Fibroblast of villous mesenchyme (primary cell): ENCODE data around the gene OR56A3. TPM values are rescaled to one million over a fixed set of nuclear protein-coding genes. Genes with fewer than 3 reads are reported as not detected.
"Not testable (repeated sequence)": the region's sequence is repeated elsewhere in the genome, so short reads cannot be mapped to it uniquely, and the experiment has no call there.

ENCODE experiments used
- DNase-seq: peaks from one replicate; pipeline ENCODE4 v3.0.0-alpha.2; 2010; ENCODE audit warnings: low read depth
- H3K4me3 ChIP-seq: 2 replicates; pipeline ENCODE4 v1.5.1; 2011; ENCODE audit warnings: low read depth, mild to moderate bottlenecking, low read length
- total RNA-seq: library from RNA; depleted of rRNA; stranded (reverse); fragments of >200 nt; gene quantifications from 2 replicates; pipeline ENCODE4 v1.2.3, GENCODE V29; 2012
- TF ChIP-seq, protein P1 (sequence below): IDR thresholded peaks from 2 replicates; pipeline ENCODE4 v1.5.1; 2012; ENCODE audit warnings: low read depth, mild to moderate bottlenecking, low read length; ENCODE audit not compliant: insufficient read depth

Gene OR56A3
- total RNA-seq, 1 donor: not detected

DNA sequence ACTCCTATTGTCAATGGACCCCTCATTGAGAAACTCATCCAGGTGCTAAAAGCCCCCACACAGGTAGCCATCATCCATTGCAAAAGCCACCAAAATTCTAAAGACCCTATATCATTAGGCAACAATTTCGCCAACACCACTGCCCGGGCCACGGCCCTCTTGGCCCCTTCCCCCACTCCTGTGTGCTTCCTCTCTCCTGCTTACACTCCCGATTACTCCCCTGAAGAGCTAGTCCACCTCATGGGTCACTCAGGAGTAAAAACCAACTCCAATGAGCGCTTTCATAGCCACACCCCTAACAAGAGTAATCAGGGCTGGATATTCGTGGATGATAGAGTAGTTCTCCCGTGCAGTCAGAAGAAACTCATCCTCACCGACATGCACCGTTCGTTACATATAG lies 8.9 kb upstream of the OR56A3 start:
- H3K4me3 ChIP-seq: no peak overlapping the region
- DNase-seq: no peak
- TF ChIP-seq, protein P1, sequence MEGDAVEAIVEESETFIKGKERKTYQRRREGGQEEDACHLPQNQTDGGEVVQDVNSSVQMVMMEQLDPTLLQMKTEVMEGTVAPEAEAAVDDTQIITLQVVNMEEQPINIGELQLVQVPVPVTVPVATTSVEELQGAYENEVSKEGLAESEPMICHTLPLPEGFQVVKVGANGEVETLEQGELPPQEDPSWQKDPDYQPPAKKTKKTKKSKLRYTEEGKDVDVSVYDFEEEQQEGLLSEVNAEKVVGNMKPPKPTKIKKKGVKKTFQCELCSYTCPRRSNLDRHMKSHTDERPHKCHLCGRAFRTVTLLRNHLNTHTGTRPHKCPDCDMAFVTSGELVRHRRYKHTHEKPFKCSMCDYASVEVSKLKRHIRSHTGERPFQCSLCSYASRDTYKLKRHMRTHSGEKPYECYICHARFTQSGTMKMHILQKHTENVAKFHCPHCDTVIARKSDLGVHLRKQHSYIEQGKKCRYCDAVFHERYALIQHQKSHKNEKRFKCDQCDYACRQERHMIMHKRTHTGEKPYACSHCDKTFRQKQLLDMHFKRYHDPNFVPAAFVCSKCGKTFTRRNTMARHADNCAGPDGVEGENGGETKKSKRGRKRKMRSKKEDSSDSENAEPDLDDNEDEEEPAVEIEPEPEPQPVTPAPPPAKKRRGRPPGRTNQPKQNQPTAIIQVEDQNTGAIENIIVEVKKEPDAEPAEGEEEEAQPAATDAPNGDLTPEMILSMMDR: no peak

DNA sequence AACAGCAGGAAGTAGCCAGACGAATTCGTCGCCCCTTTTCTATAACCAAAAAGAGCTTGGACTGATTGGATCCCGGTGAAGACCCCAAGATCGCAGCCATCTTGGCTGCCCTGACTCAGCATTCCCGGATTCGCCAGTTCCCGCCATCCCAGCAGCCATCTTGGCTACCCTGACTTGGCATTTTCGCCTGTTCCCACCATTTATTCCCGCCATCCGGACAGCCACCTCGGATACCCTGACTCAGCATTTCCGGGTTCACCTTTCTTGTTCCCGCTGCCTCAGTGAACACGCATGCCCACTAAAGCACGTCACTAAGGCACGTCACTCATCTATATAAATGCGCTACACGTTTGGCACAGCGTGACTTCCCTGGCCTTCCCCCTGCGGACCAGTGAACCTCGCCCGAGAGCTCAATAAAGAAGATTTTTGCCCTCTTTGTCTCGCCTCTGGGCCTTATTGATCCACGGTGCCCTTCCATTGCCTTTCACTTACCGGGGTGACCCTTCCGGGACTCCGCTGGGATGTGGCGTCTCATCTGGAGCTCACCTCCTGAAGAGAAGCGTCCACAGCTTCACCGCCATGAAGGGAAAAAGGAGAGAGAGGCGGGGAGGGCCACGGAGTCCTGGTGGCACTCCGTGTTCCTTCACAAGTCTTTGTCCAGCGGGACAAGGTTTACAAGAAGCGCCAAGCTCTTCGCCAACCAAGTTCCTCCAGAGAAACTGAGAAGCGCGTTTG lies 4.0 kb upstream of the OR56A3 start:
- DNase-seq: no peak
- no peak overlapping the region for H3K4me3 ChIP-seq
- TF ChIP-seq, protein P1: no peak

DNA sequence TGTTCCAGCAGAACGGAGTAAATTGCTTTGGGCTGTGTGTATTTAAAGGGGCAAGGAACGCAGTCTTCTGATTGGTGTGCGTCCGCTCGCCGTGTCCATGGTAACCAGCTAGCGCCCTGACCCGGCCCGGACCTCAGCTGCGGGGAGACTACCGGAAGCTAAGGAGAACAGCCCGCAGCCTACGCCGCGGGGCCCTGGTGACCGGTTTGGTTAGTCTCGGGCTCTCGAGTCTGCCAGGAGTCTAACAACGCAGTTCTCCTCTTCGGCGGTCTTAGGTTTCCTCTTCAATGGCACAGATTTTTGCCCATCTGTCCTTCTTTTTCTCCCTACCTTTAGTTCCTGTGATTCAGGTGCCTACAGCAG lies 3.5 kb upstream of the OR56A3 start:
- DNase-seq: no peak
- no peak overlapping the region for H3K4me3 ChIP-seq
- TF ChIP-seq, protein P1: no peak

DNA sequence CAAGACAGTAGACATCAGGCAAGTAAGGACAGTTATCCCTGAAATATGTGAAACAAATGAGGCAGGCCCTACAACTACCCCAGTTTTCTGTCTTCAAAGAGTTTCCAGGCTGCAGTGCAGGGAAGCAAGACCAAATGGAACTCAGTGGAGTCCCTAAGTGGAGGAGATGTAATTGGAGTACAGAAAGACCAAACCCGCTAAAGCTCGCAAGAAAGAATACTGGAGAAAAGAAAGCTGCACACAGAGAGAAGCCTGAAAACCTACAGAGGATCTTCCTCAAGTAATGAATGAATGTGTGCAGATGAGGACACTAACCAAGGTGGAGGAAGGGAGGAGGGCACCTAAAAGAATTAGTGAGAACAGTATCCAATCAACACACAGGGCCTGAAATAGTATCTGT lies 1.3 kb upstream of the OR56A3 start:
- no peak overlapping the region for H3K4me3 ChIP-seq
- DNase-seq: no peak
- TF ChIP-seq, protein P1: no peak

DNA sequence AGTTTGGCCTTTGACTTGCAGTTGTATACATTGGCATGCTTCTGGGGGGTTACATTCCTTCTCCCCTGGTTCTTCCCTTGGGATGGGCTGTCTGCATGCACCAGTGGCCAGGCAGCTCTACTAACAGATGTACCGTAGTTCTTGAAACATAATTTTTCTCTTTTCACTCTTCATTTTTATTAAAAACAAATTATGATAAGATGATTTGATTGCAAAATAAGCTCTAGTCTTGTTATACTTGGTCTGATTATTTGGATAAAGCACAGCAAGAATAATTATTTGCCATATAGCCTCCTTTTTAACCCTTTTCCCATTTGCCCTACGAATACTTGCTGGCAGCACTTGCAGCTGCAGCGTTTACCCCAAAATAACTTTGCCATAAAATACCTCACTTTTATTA lies 13.5 kb downstream of the OR56A3 start:
- DNase-seq: no peak
- TF ChIP-seq, protein P1: no peak
- no peak overlapping the region for H3K4me3 ChIP-seq

DNA sequence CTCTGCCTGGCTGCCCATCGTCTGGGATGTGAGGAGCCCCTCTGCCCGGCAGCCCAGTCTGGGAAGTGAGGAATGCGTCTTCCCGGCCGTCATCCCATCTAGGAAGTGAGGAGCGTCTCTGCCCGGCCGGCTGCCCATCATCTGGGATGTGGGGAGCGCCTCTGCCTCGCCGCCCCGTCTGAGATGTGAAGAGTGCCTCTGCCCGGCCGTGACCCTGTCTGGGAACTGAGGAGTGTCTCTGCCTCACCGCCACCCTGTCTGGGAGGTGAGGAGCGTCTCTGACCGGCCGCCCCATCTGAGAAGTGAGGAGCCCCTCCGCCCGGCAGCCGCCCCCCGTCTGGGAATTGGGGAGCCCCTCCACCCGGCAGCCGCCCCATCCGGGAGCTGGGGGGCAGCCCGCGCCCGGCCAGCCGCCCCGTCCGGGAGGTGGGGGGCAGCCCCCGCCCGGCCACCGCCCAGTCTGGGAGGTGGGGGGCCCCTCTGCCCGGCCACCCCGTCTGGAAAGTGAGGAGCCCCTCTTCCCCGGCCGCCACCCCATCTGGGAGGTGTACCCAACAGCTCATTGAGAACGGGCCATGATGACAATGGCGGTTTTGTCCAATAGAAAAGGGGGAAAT lies 18.8 kb downstream of the OR56A3 start:
- H3K4me3 ChIP-seq, DNase-seq: not testable (repeated sequence)

DNA sequence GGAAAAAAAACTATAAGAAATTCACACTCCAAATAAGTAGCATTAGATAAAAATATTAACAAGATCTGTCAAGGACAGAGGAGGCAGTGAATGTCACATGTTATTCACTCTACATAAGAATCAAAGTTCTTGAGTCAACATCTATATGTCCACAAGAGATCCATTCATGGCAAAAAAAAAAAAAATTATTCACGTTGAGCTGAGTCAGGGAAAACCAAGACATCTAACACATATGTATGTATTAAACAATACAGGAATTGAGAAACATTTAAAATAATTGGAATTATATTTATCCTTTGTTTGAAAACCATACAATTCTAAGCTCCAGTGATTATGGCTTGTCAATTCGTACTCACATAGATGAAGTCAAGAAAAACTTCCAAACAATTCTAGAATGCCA lies 24.9 kb downstream of the OR56A3 start:
- TF ChIP-seq, protein P1: no peak
- no peak for DNase-seq
- H3K4me3 ChIP-seq: no peak overlapping the region
